GM12872 (cell line): ENCODE results near the gene SYT3.

Experiments
- CTCF ChIP-seq: IDR thresholded peaks from 3 replicates; pipeline ENCODE4 v1.5.1; 2011; ENCODE audit warnings: low read depth, mild to moderate bottlenecking, low read length, moderate library complexity; ENCODE audit not compliant: insufficient read depth

Gene SYT3

GRCh38 chr19:50661023-50661422 lies 21.3 kb upstream of the SYT3 start:
- no peak for TF ChIP-seq CTCF

- no peak for TF ChIP-seq CTCF
These were observed 20.3 kb upstream of the SYT3 start for GRCh38 chr19:50660088-50660366.

- no peak for TF ChIP-seq CTCF
These were observed 19.8 kb upstream of the SYT3 start for GRCh38 chr19:50659318-50660087.

- TF ChIP-seq CTCF = no peak
These were observed 19.0 kb upstream of the SYT3 start for GRCh38 chr19:50658441-50659317.

GRCh38 chr19:50657712-50658440 lies 18.2 kb upstream of the SYT3 start:
- TF ChIP-seq CTCF = no peak

- no peak for TF ChIP-seq CTCF
These were observed 17.6 kb upstream of the SYT3 start for GRCh38 chr19:50657222-50657669.

- no peak for TF ChIP-seq CTCF
These were observed 15.2 kb upstream of the SYT3 start for GRCh38 chr19:50654882-50655281.
